Measurements from ENCODE around the gene ELAVL4. TPM values are rescaled to one million over a fixed set of nuclear protein-coding genes. Genes with fewer than 3 reads are reported as not detected.

The ELAVL4 gene
- total and polyA plus RNA-seq, 2 donors (not counting 3 experiments of a cell fraction or from before 2014, with no cell fraction given): not detected

GRCh38 chr1:50126927-50127715 lies 18.4 kb downstream of the ELAVL4 start:
- DNase-seq (ENCODE audit: low read depth, low spot score) (no peak), FAIRE-seq (no peak)
- no peaks in the 10 kb centered on the region for H3K9me3 ChIP-seq (replicated peaks; ENCODE audit: control insufficient read depth, insufficient read depth, low read length)
- H3K79me2 ChIP-seq (ENCODE audit: control insufficient read depth, insufficient read depth, low read length): no peaks in the 10 kb centered on the region
- no peaks in the 10 kb centered on the region for H3K27me3 ChIP-seq (ENCODE audit: control insufficient read depth in 2 of 2, insufficient read depth in 2 of 2, low read length in 2 of 2)
- intact Hi-C loops (cut with micrococcal nuclease) (no loop called here), dilution Hi-C loops (cut with MboI; ENCODE audit: extremely low pct_ligation_motif_present, low sequenced_read_pairs) (no loop called here)
- H3K9ac ChIP-seq (replicated peaks; ENCODE audit: extremely low read depth, insufficient read depth, low read length): no peak overlapping the region
- no peak overlapping the region for H3K4me3 ChIP-seq (replicated peaks in 1 of 3; ENCODE audit: insufficient read depth in 1 of 3, low read depth in 1 of 3, low read length in 3 of 3)
- no peak overlapping the region for H3K27ac ChIP-seq (ENCODE audit: insufficient read depth, low read depth, low read length)
- H4K20me1 ChIP-seq (replicated peaks; ENCODE audit: control insufficient read depth, extremely low read depth, insufficient read depth, low read length): no peaks in the 10 kb centered on the region
- no peak for TF ChIP-seq GATA2 (IDR thresholded peaks at IDR 0.05; ENCODE audit: insufficient read depth, insufficient read length, low read depth, low read length)
- TF ChIP-seq JUN (IDR thresholded peaks at IDR 0.05; ENCODE audit: borderline replicate concordance, insufficient read depth, insufficient read length, low read depth): no peak
- no peak for TF ChIP-seq EZH2 (IDR thresholded peaks at IDR 0.05; ENCODE audit: borderline replicate concordance, low read depth, low read length, severe bottlenecking)
- no peak for TF ChIP-seq POLR2AphosphoS5 (IDR thresholded peaks at IDR 0.05; ENCODE audit: insufficient read depth, low read depth, low read length)
- no peak for TF ChIP-seq MAX (IDR thresholded peaks at IDR 0.05; ENCODE audit: insufficient read depth, insufficient read length)
- TF ChIP-seq FOS (IDR thresholded peaks at IDR 0.05; ENCODE audit: borderline replicate concordance, insufficient read depth, low read length): no peak
- no peak for TF ChIP-seq POLR2A (IDR thresholded peaks at IDR 0.05; ENCODE audit: low read depth, low read length)
- TF ChIP-seq CTCF (IDR thresholded peaks at IDR 0.05; ENCODE audit: extremely low read depth in 1 of 2, insufficient read depth in 1 of 2, low read depth in 1 of 2, low read length in 2 of 2): no peak
- no peak for TF ChIP-seq MYC (IDR thresholded peaks at IDR 0.05; ENCODE audit: low read depth, low read length)
- no peaks in the 10 kb centered on the region for H3K9me1 ChIP-seq (replicated peaks; ENCODE audit: control insufficient read depth, extremely low read depth, insufficient read depth, low read length)
- no peak overlapping the region for H2AFZ ChIP-seq (ENCODE audit: low read depth, low read length)
- POLR2A ChIA-PET: no interaction called here
- CTCF ChIA-PET: no interaction called here
- BruUV-seq (replicated peaks): no TSS peak
- no peaks in the 10 kb centered on the region for H3K36me3 ChIP-seq (ENCODE audit: control insufficient read depth in 2 of 2, extremely low read depth in 1 of 2, insufficient read depth in 2 of 2, low read length in 2 of 2)
- H3K4me2 ChIP-seq (ENCODE audit: insufficient read depth, low read length): no peak overlapping the region
- H3K4me1 ChIP-seq (ENCODE audit: control insufficient read depth, extremely low read depth, insufficient read depth, low read length): no peaks in the 10 kb centered on the region
